Sigmoid colon (tissue), 3 donors: ENCODE results near the gene FAM50A.

Experiments
- CTCF ChIP-seq, 4 experiments: fragments of 450-650 bp in 3 of 4; fragments of 200-600 bp in 1 of 4; IDR thresholded peaks; one replicate each; pipeline ENCODE4 v1.5.1; 2016 to 2019; ENCODE audit warnings: antibody characterized with exemption in 4 of 4, mild to moderate bottlenecking in 3 of 4, moderate library complexity in 2 of 4
- POLR2A ChIP-seq, 2 donors: fragments of 450-650 bp; IDR thresholded peaks; one replicate each; pipeline ENCODE4 v1.6.1; 2016; ENCODE audit warnings: antibody characterized with exemption in 2 of 2, mild to moderate bottlenecking in 2 of 2, moderate library complexity in 2 of 2

- TF ChIP-seq POLR2A (IDR thresholded peaks at IDR 0.05): no peak
- no peak for TF ChIP-seq CTCF (IDR thresholded peaks at IDR 0.05)
Measured at GRCh38 chrX:154470434-154470833, 26.5 kb downstream of the FAM50A start.
